H9 (cell line): ENCODE measurements around the gene BRDT. TPM values are rescaled to one million over a fixed set of nuclear protein-coding genes. Genes with fewer than 3 reads are reported as not detected.

Experiments
- DNase-seq: peaks from one replicate; pipeline ENCODE4 v3.0.0-alpha.2; 2017
- H2AFZ ChIP-seq: one replicate; pipeline ENCODE4 v1.6.1; 2013; ENCODE audit warnings: mild to moderate bottlenecking, low read length, control low read depth, moderate library complexity
- H2AK5ac ChIP-seq: 2 replicates; pipeline ENCODE4 v1.6.1; 2013; ENCODE audit warnings: low read length, control low read depth, mixed read lengths; ENCODE audit not compliant: insufficient read length
- H2BK120ac ChIP-seq: one replicate; pipeline ENCODE4 v1.6.1; 2013; ENCODE audit warnings: low read depth, mild to moderate bottlenecking, low read length, control low read depth, inconsistent platforms; ENCODE audit not compliant: poor library complexity, severe bottlenecking
- H2BK12ac ChIP-seq: 2 replicates; pipeline ENCODE4 v1.6.1; 2013; ENCODE audit warnings: low read length, control low read depth, mixed read lengths, low read depth; ENCODE audit not compliant: insufficient read length
- H2BK15ac ChIP-seq: 2 replicates; pipeline ENCODE4 v1.6.1; 2013; ENCODE audit warnings: low read depth, low read length, control low read depth
- H2BK20ac ChIP-seq: one replicate; pipeline ENCODE4 v1.6.1; 2013; ENCODE audit warnings: low read depth, mild to moderate bottlenecking, low read length, control low read depth, inconsistent platforms; ENCODE audit not compliant: poor library complexity, severe bottlenecking
- H2BK5ac ChIP-seq: 2 replicates; pipeline ENCODE4 v1.6.1; 2013; ENCODE audit warnings: low read length, control low read depth, mixed read lengths; ENCODE audit not compliant: insufficient read length
- H3K14ac ChIP-seq: 2 replicates; pipeline ENCODE4 v1.6.1; 2013; ENCODE audit warnings: low read length, control low read depth; ENCODE audit not compliant: insufficient read depth
- H3K18ac ChIP-seq: 2 replicates; pipeline ENCODE4 v1.6.1; 2013; ENCODE audit warnings: low read depth, mild to moderate bottlenecking, mixed read lengths, low read length, control low read depth; ENCODE audit not compliant: insufficient read length
- H3K23ac ChIP-seq: 2 replicates; pipeline ENCODE4 v1.6.1; 2013; ENCODE audit warnings: low read length, control low read depth, mixed read lengths, low read depth; ENCODE audit not compliant: insufficient read length
- H3K23me2 ChIP-seq: 2 replicates; pipeline ENCODE4 v1.6.1; 2013; ENCODE audit warnings: low read depth, mild to moderate bottlenecking, mixed read lengths, low read length, control low read depth; ENCODE audit not compliant: insufficient read length, poor library complexity, severe bottlenecking
- H3K27ac ChIP-seq: 2 replicates; pipeline ENCODE4 v1.5.1; 2013; ENCODE audit warnings: low read length, control low read depth, mixed read lengths, low read depth; ENCODE audit not compliant: insufficient read length
- H3K27me3 ChIP-seq: 2 replicates; pipeline ENCODE4 v1.6.1; 2013; ENCODE audit warnings: low read length, control low read depth, inconsistent platforms; ENCODE audit not compliant: insufficient read depth
- H3K4ac ChIP-seq: 2 replicates; pipeline ENCODE4 v1.6.1; 2013; ENCODE audit warnings: low read depth, mild to moderate bottlenecking, control low read depth, inconsistent platforms, low read length, moderate library complexity
- H3K4me1 ChIP-seq: 2 replicates; pipeline ENCODE4 v1.6.1; 2013; ENCODE audit warnings: low read length, control low read depth, inconsistent platforms; ENCODE audit not compliant: insufficient read depth
- H3K4me2 ChIP-seq: 2 replicates; pipeline ENCODE4 v1.6.1; 2013; ENCODE audit warnings: low read length, control low read depth, mixed read lengths; ENCODE audit not compliant: insufficient read length, insufficient read depth
- H3K56ac ChIP-seq: 2 replicates; pipeline ENCODE4 v1.6.1; 2013; ENCODE audit warnings: low read depth, mild to moderate bottlenecking, mixed read lengths, low read length, control low read depth; ENCODE audit not compliant: insufficient read length
- H3K79me1 ChIP-seq: 2 replicates; pipeline ENCODE4 v1.6.1; 2013; ENCODE audit warnings: low read depth, mild to moderate bottlenecking, moderate library complexity, low read length, control low read depth, inconsistent platforms; ENCODE audit not compliant: insufficient read depth, poor library complexity, severe bottlenecking
- H3K79me2 ChIP-seq: 2 replicates; pipeline ENCODE4 v1.6.1; 2013; ENCODE audit warnings: low read length, control low read depth, inconsistent platforms; ENCODE audit not compliant: insufficient read depth
- H3K9ac ChIP-seq: 2 replicates; pipeline ENCODE4 v1.6.1; 2013; ENCODE audit warnings: low read length, control low read depth, mixed read lengths; ENCODE audit not compliant: insufficient read length; ENCODE audit errors: extremely low read depth
- H3K9me3 ChIP-seq: one replicate; pipeline ENCODE4 v1.6.1; 2013; ENCODE audit warnings: low read depth, low read length, inconsistent platforms; ENCODE audit not compliant: control insufficient read depth
- H3T11ph ChIP-seq: one replicate; pipeline ENCODE4 v1.6.1; 2013; ENCODE audit warnings: mild to moderate bottlenecking, low read length, control low read depth, inconsistent platforms
- H4K20me1 ChIP-seq: one replicate; pipeline ENCODE4 v1.6.1; 2013; ENCODE audit not compliant: control insufficient read depth, insufficient read length, insufficient read depth
- H4K5ac ChIP-seq: 2 replicates; pipeline ENCODE4 v1.6.1; 2013; ENCODE audit warnings: low read depth, mild to moderate bottlenecking, mixed read lengths, low read length, control low read depth; ENCODE audit not compliant: insufficient read length
- H4K8ac ChIP-seq: replicated peaks from 2 replicates; pipeline ENCODE4 v1.6.1; 2013; ENCODE audit warnings: low read length, control low read depth, mixed read lengths, low read depth; ENCODE audit not compliant: insufficient read length
- H4K91ac ChIP-seq: 2 replicates; pipeline ENCODE4 v1.6.1; 2013; ENCODE audit warnings: low read depth, mild to moderate bottlenecking, moderate library complexity, mixed read lengths, low read length, control low read depth; ENCODE audit not compliant: insufficient read length
- H3K27ac Mint-ChIP-seq, 3 experiments: 2 replicates in 2 of 3; 3 replicates in 1 of 3; pipeline ENCODE4 v1.8.0; 2020 to 2021; ENCODE audit warnings: mixed read lengths in 3 of 3, mild to moderate bottlenecking in 1 of 3, moderate library complexity in 1 of 3
- H3K27me3 Mint-ChIP-seq: 2 replicates; pipeline ENCODE4 v1.8.0; 2021; ENCODE audit warnings: low read depth, mild to moderate bottlenecking, moderate library complexity, mixed read lengths
- H3K36me3 Mint-ChIP-seq, 3 experiments: 2 replicates in 2 of 3; 3 replicates in 1 of 3; pipeline ENCODE4 v1.8.0; 2020 to 2021; ENCODE audit warnings: low read depth in 3 of 3, mixed read lengths in 3 of 3; ENCODE audit not compliant: insufficient read depth in 1 of 3
- H3K4me1 Mint-ChIP-seq, 2 experiments: 2 replicates each; pipeline ENCODE4 v1.8.0; 2020; ENCODE audit warnings: mixed read lengths in 2 of 2
- H3K4me3 Mint-ChIP-seq, 2 experiments: 2 replicates in 1 of 2; 3 replicates in 1 of 2; pipeline ENCODE4 v1.8.0; 2020 to 2021; ENCODE audit warnings: mild to moderate bottlenecking in 2 of 2, mixed read lengths in 2 of 2, moderate library complexity in 1 of 2
- H3K9me3 Mint-ChIP-seq, 2 experiments: 2 replicates in 1 of 2; 3 replicates in 1 of 2; pipeline ENCODE4 v1.8.0; 2020; ENCODE audit warnings: mild to moderate bottlenecking in 2 of 2, mixed read lengths in 2 of 2, moderate library complexity in 1 of 2
- CTCF ChIP-seq: fragments of 200-600 bp; sonication (generic); conservative IDR thresholded peaks from 3 replicates; pipeline ENCODE4 v1.8.0; 2021; ENCODE audit warnings: antibody characterized with exemption, mild to moderate bottlenecking
- whole genome bisulfite sequencing: extraction: QIAGEN DNeasy Blood & Tissue Kit; methylation state at CpG from one replicate; pipeline ENCODE4 v1.1.7; 2013; ENCODE audit warnings: missing lambda C conversion rate, low lambda C conversion rate, mixed read lengths; ENCODE audit not compliant: insufficient read length; ENCODE audit errors: extremely low coverage; 5-methylcytosine and 5-hydroxymethylcytosine counted together
- total RNA-seq: library from RNA; stranded (reverse); gene quantifications from 2 replicates; pipeline ENCODE4 v1.2.1, GENCODE V29; 2021

The BRDT gene
- total RNA-seq, 1 experiment from 2014 or later = 0.15 TPM

- Histone ChIP-seq H4K8ac (no peak overlapping the region), H2BK15ac (no peak overlapping the region), H3K56ac (no peak overlapping the region), H2AK5ac (no peak overlapping the region), H3K9me3 (no peaks in the 10 kb centered on the region), H3K4me2 (no peak overlapping the region), H2BK12ac (no peak overlapping the region), H3K27me3 (no peaks in the 10 kb centered on the region), H3T11ph (no peak overlapping the region), H3K4ac (no peak overlapping the region), H3K79me2 (no peaks in the 10 kb centered on the region), H4K20me1 (no peaks in the 10 kb centered on the region), H3K4me1 (no peaks in the 10 kb centered on the region), H4K5ac (no peak overlapping the region), H3K14ac (no peak overlapping the region), H3K27ac (no peak overlapping the region), H2BK120ac (no peak overlapping the region), H3K79me1 (no peaks in the 10 kb centered on the region), H2AFZ (no peak overlapping the region), H2BK20ac (no peak overlapping the region), H4K91ac (no peak overlapping the region), H3K9ac (no peak overlapping the region), H3K23ac (no peak overlapping the region), H3K18ac (no peak overlapping the region), H2BK5ac (no peak overlapping the region), H3K23me2 (no peaks in the 10 kb centered on the region)
- no CpG with 5 or more reads among the region's 2 CpGs for WGBS
- Mint-ChIP-seq H3K4me1 (no peaks in the 10 kb centered on the region), H3K9me3 (no peaks in the 10 kb centered on the region), H3K4me3 (no peak overlapping the region), H3K36me3 (no peaks in the 10 kb centered on the region), H3K27ac (no peak overlapping the region), H3K27me3 (no peaks in the 10 kb centered on the region)
- TF ChIP-seq CTCF = no peak
- no peak for DNase-seq
These were observed 96.7 kb downstream of the BRDT start for GRCh38 chr1:92045766-92046495.
